ENCODE data around the gene EFR3B. TPM values are rescaled to one million over a fixed set of nuclear protein-coding genes. Genes with fewer than 3 reads are reported as not detected.
A peak's percentile ranks its signal among the peaks of the same experiment; 100 is the strongest.

The EFR3B gene
- total RNA-seq, 1 donor from 2014 or later, result 17.2 TPM

DNA sequence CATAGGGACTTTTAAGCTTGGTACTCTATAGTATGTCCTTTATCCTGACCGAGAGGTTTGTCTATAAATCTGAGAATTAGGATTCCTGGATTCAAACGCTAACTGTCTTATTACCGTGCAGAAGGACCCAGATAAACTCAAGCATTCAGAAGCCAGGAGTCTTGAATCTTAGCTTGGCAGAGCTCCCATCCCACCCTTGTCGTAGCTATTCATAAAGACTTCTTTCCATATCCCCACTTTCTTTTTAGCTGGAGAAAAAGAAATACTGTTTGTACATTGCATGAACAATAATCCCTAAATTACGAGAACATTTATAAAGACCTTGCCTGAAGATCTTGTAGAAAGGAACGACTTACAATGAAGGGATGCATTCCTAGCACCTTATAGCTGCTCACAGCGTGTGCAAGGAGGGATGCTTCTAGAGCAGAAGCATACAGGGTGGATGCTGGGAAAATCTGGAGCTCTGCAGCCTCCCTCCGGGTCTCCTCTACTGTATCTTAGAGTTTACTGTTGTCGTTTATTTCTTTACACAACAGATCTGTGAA, 13.6 kb downstream of the EFR3B start:
- Histone ChIP-seq H3K79me2 (ENCODE audit: low read depth) (peaks cover 40% of the 10 kb centered on the region), H3F3A (ENCODE audit: low read depth) (no peaks in the 10 kb centered on the region), H3K36me3 (no peaks in the 10 kb centered on the region), H2AFZ (replicated peaks) (no peak overlapping the region), H3K27ac (no peak overlapping the region), H3K4me1 (no peaks in the 10 kb centered on the region), H4K20me1 (ENCODE audit: low read depth) (peaks cover 34% of the 10 kb centered on the region), H3K4me2 (no peak overlapping the region), H3K9me3 (ENCODE audit: low read depth) (no peaks in the 10 kb centered on the region), H3K9ac (no peak overlapping the region), H3K27me3 (no peaks in the 10 kb centered on the region), H3K4me3 (no peak overlapping the region)
- H3K9me3 Mint-ChIP-seq, result no peaks in the 10 kb centered on the region
- no peak for DNase-seq (ENCODE audit: low spot score)
- H3K27me3 Mint-ChIP-seq (ENCODE audit: insufficient read depth, low read depth), result peaks cover 3% of the 10 kb centered on the region
- H3K36me3 Mint-ChIP-seq, result peaks cover 6% of the 10 kb centered on the region
- TF ChIP-seq, protein P1, sequence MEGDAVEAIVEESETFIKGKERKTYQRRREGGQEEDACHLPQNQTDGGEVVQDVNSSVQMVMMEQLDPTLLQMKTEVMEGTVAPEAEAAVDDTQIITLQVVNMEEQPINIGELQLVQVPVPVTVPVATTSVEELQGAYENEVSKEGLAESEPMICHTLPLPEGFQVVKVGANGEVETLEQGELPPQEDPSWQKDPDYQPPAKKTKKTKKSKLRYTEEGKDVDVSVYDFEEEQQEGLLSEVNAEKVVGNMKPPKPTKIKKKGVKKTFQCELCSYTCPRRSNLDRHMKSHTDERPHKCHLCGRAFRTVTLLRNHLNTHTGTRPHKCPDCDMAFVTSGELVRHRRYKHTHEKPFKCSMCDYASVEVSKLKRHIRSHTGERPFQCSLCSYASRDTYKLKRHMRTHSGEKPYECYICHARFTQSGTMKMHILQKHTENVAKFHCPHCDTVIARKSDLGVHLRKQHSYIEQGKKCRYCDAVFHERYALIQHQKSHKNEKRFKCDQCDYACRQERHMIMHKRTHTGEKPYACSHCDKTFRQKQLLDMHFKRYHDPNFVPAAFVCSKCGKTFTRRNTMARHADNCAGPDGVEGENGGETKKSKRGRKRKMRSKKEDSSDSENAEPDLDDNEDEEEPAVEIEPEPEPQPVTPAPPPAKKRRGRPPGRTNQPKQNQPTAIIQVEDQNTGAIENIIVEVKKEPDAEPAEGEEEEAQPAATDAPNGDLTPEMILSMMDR (IDR thresholded peaks at IDR 0.05), result no peak
- TF ChIP-seq EZH2 (IDR thresholded peaks at IDR 0.05), result no peak
- no peak for TF ChIP-seq EZH2phosphoT487 (IDR thresholded peaks at IDR 0.05)
- no peak overlapping the region for H3K27ac Mint-ChIP-seq
- no peak overlapping the region for H3K4me3 Mint-ChIP-seq
- H3K4me1 Mint-ChIP-seq, result peaks cover 23% of the 10 kb centered on the region

DNA sequence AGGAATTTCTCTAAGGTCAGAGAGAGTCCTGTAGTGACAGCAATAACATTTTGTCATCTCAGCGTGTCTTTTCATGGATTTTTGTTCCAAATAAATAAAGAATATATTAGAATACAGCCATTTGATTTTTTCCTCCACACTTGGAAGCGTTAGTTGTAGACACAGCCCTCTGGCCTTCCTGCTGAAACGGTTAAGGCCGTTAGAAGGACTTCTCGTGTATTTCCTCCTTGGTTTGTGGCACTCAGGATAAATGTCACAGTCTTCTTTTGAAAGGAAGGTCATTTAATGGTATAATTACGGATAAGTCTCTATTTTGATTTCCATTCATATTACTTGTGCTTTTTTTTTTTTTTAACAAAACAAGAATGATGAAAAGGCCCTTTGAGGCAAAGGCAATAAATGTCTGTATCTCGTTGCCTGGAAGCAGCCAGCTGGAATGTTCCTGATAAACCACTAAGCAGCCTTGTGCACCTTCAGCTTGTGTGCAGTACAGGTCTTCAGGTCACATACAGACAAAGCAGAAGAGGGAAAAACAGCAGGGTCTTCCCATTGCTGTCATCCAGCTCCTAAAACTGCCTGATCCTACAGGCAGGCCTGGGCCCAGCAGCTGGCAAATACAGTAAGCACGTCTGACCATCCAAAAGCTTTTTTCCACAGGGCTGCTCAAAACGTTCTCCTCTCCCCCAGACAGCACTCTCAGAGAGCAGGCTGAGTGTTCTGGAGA, 14.4 kb downstream of the EFR3B start:
- Mint-ChIP-seq H3K4me3 (no peak overlapping the region), H3K9me3 (no peaks in the 10 kb centered on the region)

DNA sequence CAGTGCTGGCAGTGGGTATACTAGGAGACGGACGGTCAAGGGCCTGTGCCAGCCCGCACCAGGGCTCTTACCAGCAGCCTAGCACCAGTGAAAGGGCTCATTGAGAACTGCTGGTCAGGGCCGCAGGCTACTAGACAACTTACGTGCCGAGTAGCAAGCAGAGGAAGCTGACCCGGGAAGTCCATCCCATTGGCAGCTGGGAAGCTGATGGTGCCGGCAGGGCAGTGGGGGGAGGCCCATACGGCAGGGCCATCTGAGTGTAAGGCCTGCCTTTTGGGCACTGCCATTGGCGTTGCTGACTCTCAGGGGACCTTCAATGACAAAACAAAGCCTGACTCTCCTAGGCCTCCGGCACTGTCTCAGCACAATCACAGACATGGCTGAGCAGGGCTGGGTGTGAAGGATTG, 20.6 kb downstream of the EFR3B start:
- DNase-seq (ENCODE audit: low spot score), result no peak
- no peak overlapping the region for H3K27ac Mint-ChIP-seq
- Histone ChIP-seq H3K4me3 (no peak overlapping the region), H3K36me3 (no peaks in the 10 kb centered on the region), H3K79me2 (ENCODE audit: low read depth) (peaks cover 16% of the 10 kb centered on the region), H3K4me1 (peaks cover 8% of the 10 kb centered on the region), H3K4me2 (no peak overlapping the region), H3K27ac (peak overlapping the region; percentile 4), H4K20me1 (ENCODE audit: low read depth) (peaks cover 17% of the 10 kb centered on the region), H2AFZ (replicated peaks) (no peak overlapping the region), H3K27me3 (no peaks in the 10 kb centered on the region), H3F3A (ENCODE audit: low read depth) (peaks cover 7% of the 10 kb centered on the region), H3K9me3 (ENCODE audit: low read depth) (no peaks in the 10 kb centered on the region), H3K9ac (no peak overlapping the region)
- peaks cover 19% of the 10 kb centered on the region for H3K36me3 Mint-ChIP-seq
- H3K4me1 Mint-ChIP-seq, result peaks cover 15% of the 10 kb centered on the region
- peaks cover 13% of the 10 kb centered on the region for H3K9me3 Mint-ChIP-seq
- H3K27me3 Mint-ChIP-seq (ENCODE audit: insufficient read depth, low read depth), result no peaks in the 10 kb centered on the region
- H3K4me3 Mint-ChIP-seq, result no peak overlapping the region
- TF ChIP-seq, protein P1 (IDR thresholded peaks at IDR 0.05), result no peak
- TF ChIP-seq EZH2 (IDR thresholded peaks at IDR 0.05) (no peak), EZH2phosphoT487 (IDR thresholded peaks at IDR 0.05) (no peak)

More for the DNA sequence above, 14.4 kb downstream of the EFR3B start:
- Histone ChIP-seq H3F3A (ENCODE audit: low read depth) (no peaks in the 10 kb centered on the region), H3K79me2 (ENCODE audit: low read depth) (peaks cover 32% of the 10 kb centered on the region), H3K9me3 (ENCODE audit: low read depth) (no peaks in the 10 kb centered on the region), H3K9ac (no peak overlapping the region), H4K20me1 (ENCODE audit: low read depth) (peaks cover 34% of the 10 kb centered on the region), H3K27me3 (no peaks in the 10 kb centered on the region), H3K4me2 (no peak overlapping the region), H3K4me3 (no peak overlapping the region), H3K36me3 (no peaks in the 10 kb centered on the region), H3K4me1 (no peaks in the 10 kb centered on the region), H2AFZ (replicated peaks) (no peak overlapping the region), H3K27ac (no peak overlapping the region)
- Mint-ChIP-seq H3K4me1 (peaks cover 23% of the 10 kb centered on the region), H3K27me3 (ENCODE audit: insufficient read depth, low read depth) (peaks cover 3% of the 10 kb centered on the region), H3K27ac (no peak overlapping the region), H3K36me3 (peaks cover 6% of the 10 kb centered on the region)
- DNase-seq (ENCODE audit: low spot score), result no peak
- TF ChIP-seq EZH2phosphoT487 (IDR thresholded peaks at IDR 0.05) (no peak), EZH2 (IDR thresholded peaks at IDR 0.05) (no peak)
- TF ChIP-seq, protein P1 (IDR thresholded peaks at IDR 0.05), result no peak

Measured in neural progenitor cell (in vitro differentiated cells).